NB4 (cell line): ENCODE results near the gene PIK3CA.
"Not testable (repeated sequence)": the region's sequence is repeated elsewhere in the genome, so short reads cannot be mapped to it uniquely, and the experiment has no call there.

Experiments used
- CTCF ChIP-seq: IDR thresholded peaks from one replicate; pipeline ENCODE4 v1.5.1; 2012; ENCODE audit warnings: low read depth, low read length
- MYC ChIP-seq: IDR thresholded peaks from 2 replicates; pipeline ENCODE4 v1.6.1; 2011; ENCODE audit warnings: low read depth, low read length
- POLR2A ChIP-seq: IDR thresholded peaks from 2 replicates; pipeline ENCODE4 v1.6.1; 2011; ENCODE audit warnings: mild to moderate bottlenecking; ENCODE audit not compliant: insufficient read length; ENCODE audit errors: extremely low read depth

DNA sequence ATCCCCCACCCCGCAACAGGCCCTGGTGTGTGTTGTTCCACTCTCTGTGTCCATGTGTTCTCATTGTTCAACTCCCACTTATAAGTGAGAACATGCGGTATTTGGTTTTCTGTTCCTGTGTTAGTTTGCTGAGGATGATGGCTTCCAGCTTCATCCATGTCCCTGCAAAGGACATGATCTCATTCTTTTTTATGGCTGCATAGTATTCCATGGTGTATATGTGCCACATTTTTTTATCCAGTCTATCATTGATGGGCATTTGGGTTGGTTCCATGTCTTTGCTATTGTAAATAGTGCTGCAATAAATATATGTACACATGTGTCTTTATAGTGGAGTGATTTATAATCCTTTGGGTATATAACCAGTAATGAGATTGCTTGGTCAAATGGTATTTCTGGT, 126.3 kb downstream of the PIK3CA start:
- TF ChIP-seq POLR2A, CTCF, MYC: not testable (repeated sequence)
